ENCODE results near the gene RAI1.

GRCh38 chr17:17725011-17725751 is 43.9 kb downstream of the RAI1 start:
- no peak for TF ChIP-seq POLR2AphosphoS5 (IDR thresholded peaks at IDR 0.05; ENCODE audit: low read depth)
- no peak for TF ChIP-seq REST (IDR thresholded peaks at IDR 0.05; ENCODE audit: unreplicated experiment)
- TF ChIP-seq CREB1 (CRISPR knock-in tag; IDR thresholded peaks at IDR 0.05; ENCODE audit: low read depth): no peak
- TF ChIP-seq CTCF (conservative IDR thresholded peaks at IDR 0.05; ENCODE audit: low read depth in 2 of 2): no peak
- no peak for TF ChIP-seq EZH2 (IDR thresholded peaks at IDR 0.05; ENCODE audit: low read depth, unreplicated experiment)
- no peak for TF ChIP-seq ETS1 (IDR thresholded peaks at IDR 0.05)
- TF ChIP-seq NANOG (IDR thresholded peaks at IDR 0.05; ENCODE audit: borderline replicate concordance): no peak
- no peak for TF ChIP-seq STAT1 (IDR thresholded peaks at IDR 0.05; ENCODE audit: unreplicated experiment)
- TF ChIP-seq EZH2phosphoT487 (IDR thresholded peaks at IDR 0.05; ENCODE audit: unreplicated experiment): no peak
- TF ChIP-seq ZNF331 (CRISPR knock-in tag; IDR thresholded peaks at IDR 0.05; ENCODE audit: low read depth): no peak
- TF ChIP-seq JUNB (IDR thresholded peaks at IDR 0.05; ENCODE audit: unreplicated experiment): no peak
- no peak for TF ChIP-seq ZNF462 (CRISPR knock-in tag; IDR thresholded peaks at IDR 0.05)

Measured in GM23338 (cell line).